CD4-positive, CD25-positive, alpha-beta regulatory T cell (primary cell): Measurements from ENCODE around the gene NDUFB1. TPM values are rescaled to one million over a fixed set of nuclear protein-coding genes. Genes with fewer than 3 reads are reported as not detected.

Experiments
- ATAC-seq, 2 donors: fragments of 150-1000 bp; cut with Tn5 transposase; one replicate each; pipeline ENCODE4 v1.10.0; 2021; ENCODE audit warnings: low read depth in 2 of 2, moderate number of reproducible peaks in 2 of 2, moderate library complexity in 1 of 2
- DNase-seq, 3 donors: peaks; one replicate each; pipeline versions ENCODE4 v3.0.0 to v3.0.0-alpha.2; 2012 to 2022; ENCODE audit warnings: mixed read lengths in 1 of 3
- H3K27ac ChIP-seq: one replicate; pipeline ENCODE4 v1.7.0; 2013; ENCODE audit warnings: mild to moderate bottlenecking, low read length; ENCODE audit not compliant: insufficient read depth, poor library complexity, severe bottlenecking
- H3K27me3 ChIP-seq: one replicate; pipeline ENCODE4 v1.7.0; 2013; ENCODE audit warnings: low read length; ENCODE audit not compliant: control insufficient read depth, insufficient read depth
- H3K36me3 ChIP-seq: one replicate; pipeline ENCODE4 v1.7.0; 2013; ENCODE audit warnings: mild to moderate bottlenecking, low read length, moderate library complexity; ENCODE audit not compliant: control insufficient read depth, insufficient read depth
- H3K4me1 ChIP-seq: 2 replicates; pipeline ENCODE4 v1.7.0; 2013; ENCODE audit warnings: mild to moderate bottlenecking, low read length; ENCODE audit not compliant: insufficient read depth, control insufficient read depth, poor library complexity, severe bottlenecking
- H3K4me3 ChIP-seq: one replicate; pipeline ENCODE4 v1.7.0; 2013; ENCODE audit warnings: low read depth, mild to moderate bottlenecking, low read length, moderate library complexity
- H3K9me3 ChIP-seq, 2 experiments: 1 replicate in 1 of 2; 2 replicates in 1 of 2; pipeline ENCODE4 v1.7.0; 2013; ENCODE audit warnings: low read length in 2 of 2, mild to moderate bottlenecking in 1 of 2, moderate library complexity in 1 of 2; ENCODE audit not compliant: control insufficient read depth in 2 of 2
- H3K27ac Mint-ChIP-seq, 3 donors: one replicate each; pipeline ENCODE4 v1.8.0; 2020 to 2022; ENCODE audit warnings: mild to moderate bottlenecking in 3 of 3, mixed read lengths in 3 of 3, moderate library complexity in 2 of 3
- H3K27me3 Mint-ChIP-seq: one replicate; pipeline ENCODE4 v1.8.0; 2022; ENCODE audit warnings: mild to moderate bottlenecking, mixed read lengths
- H3K36me3 Mint-ChIP-seq: one replicate; pipeline ENCODE4 v1.8.0; 2020; ENCODE audit warnings: mixed read lengths
- H3K4me1 Mint-ChIP-seq, 4 donors: one replicate each; pipeline ENCODE4 v1.8.0; 2020 to 2022; ENCODE audit warnings: mixed read lengths in 4 of 4, mild to moderate bottlenecking in 1 of 4
- H3K4me3 Mint-ChIP-seq, 4 donors: one replicate each; pipeline ENCODE4 v1.8.0; 2020 to 2022; ENCODE audit warnings: mild to moderate bottlenecking in 4 of 4, mixed read lengths in 4 of 4, moderate library complexity in 3 of 4
- H3K9me3 Mint-ChIP-seq, 7 donors: one replicate each; pipeline ENCODE4 v1.8.0; 2020 to 2022; ENCODE audit warnings: mixed read lengths in 7 of 7, mild to moderate bottlenecking in 3 of 7, moderate library complexity in 2 of 7
- polyA plus RNA-seq, 4 donors: library from polyadenylated mRNA; unstranded; fragments of 300-500 nt; fragmentation: Illumina TruSeq; gene quantifications; one replicate each; pipeline ENCODE4 v1.2.3, GENCODE V29; 2021
- total RNA-seq: library from RNA; stranded (reverse); gene quantifications from one replicate; pipeline ENCODE4 v1.2.3, GENCODE V29; 2022

Gene NDUFB1
- total and polyA plus RNA-seq, 5 donors from 2014 or later: 54.8 to 471 (median 424) TPM

- Histone ChIP-seq H3K4me1 (no peaks in the 10 kb centered on the region), H3K27me3 (no peaks in the 10 kb centered on the region), H3K27ac (no peak overlapping the region), H3K4me3 (no peak overlapping the region), H3K9me3 (no peaks in the 10 kb centered on the region), H3K36me3 (peaks cover 32% of the 10 kb centered on the region)
- Mint-ChIP-seq H3K4me3 (no peak overlapping the region), H3K9me3 (no peaks in the 10 kb centered on the region), H3K27me3 (no peaks in the 10 kb centered on the region), H3K36me3 (peaks cover 29% of the 10 kb centered on the region), H3K27ac (peak overlapping the region in 1 of 3 donors; percentile 43), H3K4me1 (peaks cover 0 to 2% (median under 1%) of the 10 kb centered on the region in 4 donors)
- ATAC-seq: no peak
- peak in 1 of 3 donors; percentile 13 for DNase-seq
These were observed 28.2 kb downstream of the NDUFB1 start for GRCh38 chr14:92093320-92093719.

GRCh38 chr14:92088494-92088893 is 33.0 kb downstream of the NDUFB1 start:
- no peaks in the 10 kb centered on the region for H3K4me1 ChIP-seq
- peaks cover 0 to 6% (median 2%) of the 10 kb centered on the region in 4 donors for H3K4me1 Mint-ChIP-seq
- H3K27me3 ChIP-seq: no peaks in the 10 kb centered on the region
- H3K9me3 ChIP-seq: no peaks in the 10 kb centered on the region
- H3K9me3 Mint-ChIP-seq: no peaks in the 10 kb centered on the region
- no peak for ATAC-seq
- H3K27ac ChIP-seq: no peak overlapping the region
- peaks cover 46% of the 10 kb centered on the region for H3K36me3 Mint-ChIP-seq
- no peak overlapping the region for H3K4me3 Mint-ChIP-seq
- H3K27ac Mint-ChIP-seq: no peak overlapping the region
- H3K27me3 Mint-ChIP-seq: no peaks in the 10 kb centered on the region
- H3K36me3 ChIP-seq: peaks cover 43% of the 10 kb centered on the region
- no peak for DNase-seq
- no peak overlapping the region for H3K4me3 ChIP-seq

- no peak overlapping the region for H3K27ac Mint-ChIP-seq
These were observed 47.0 kb downstream of the NDUFB1 start for GRCh38 chr14:92074555-92074954.

More at GRCh38 chr14:92074555-92074954, 47.0 kb downstream of the NDUFB1 start:
- Histone ChIP-seq H3K27ac (no peak overlapping the region), H3K36me3 (peaks cover 33% of the 10 kb centered on the region), H3K27me3 (no peaks in the 10 kb centered on the region), H3K4me1 (no peaks in the 10 kb centered on the region), H3K9me3 (no peaks in the 10 kb centered on the region), H3K4me3 (no peak overlapping the region)
- H3K27me3 Mint-ChIP-seq: no peaks in the 10 kb centered on the region
- H3K9me3 Mint-ChIP-seq: no peaks in the 10 kb centered on the region
- peaks cover 0 to 5% (median 0%) of the 10 kb centered on the region in 4 donors for H3K4me1 Mint-ChIP-seq
- peaks cover 24% of the 10 kb centered on the region for H3K36me3 Mint-ChIP-seq
- H3K4me3 Mint-ChIP-seq: no peak overlapping the region
- DNase-seq (no peak), ATAC-seq (no peak)

Other genes with a start within 250 kb of the NDUFB1 start
- 3.0 TPM for gene FBLN5, start 174.0 kb downstream of the NDUFB1 start, total RNA-seq
- gene FBLN5, start 174.0 kb downstream of the NDUFB1 start, polyA plus RNA-seq: 10 to 100 TPM; 10.6 to 21.9 (median 21.0) TPM
- 55.9 TPM for gene TRIP11, start 81.6 kb downstream of the NDUFB1 start, total RNA-seq
- 10 to 100 TPM; 39.8 to 44.5 (median 43.2) TPM for gene TRIP11, start 81.6 kb downstream of the NDUFB1 start, polyA plus RNA-seq
- 28.5 TPM for gene ATXN3, start 15.1 kb downstream of the NDUFB1 start, total RNA-seq
- gene ATXN3, start 15.1 kb downstream of the NDUFB1 start, polyA plus RNA-seq: 10 to 100 TPM; 13.1 to 21.3 (median 16.3) TPM
- 33.9 TPM for gene CPSF2, start 263 bp upstream of the NDUFB1 start, total RNA-seq
- gene CPSF2, start 263 bp upstream of the NDUFB1 start, polyA plus RNA-seq: 10 to 100 TPM; 34.1 to 48.8 (median 37.3) TPM
- gene SLC24A4, start 201.5 kb upstream of the NDUFB1 start, total RNA-seq: not detected
- under 1 TPM in 1 of 4 donors, not detected in 3; 0.91 TPM for gene SLC24A4, start 201.5 kb upstream of the NDUFB1 start, polyA plus RNA-seq